ENCODE results near the gene MIF4GD. TPM values are rescaled to one million over a fixed set of nuclear protein-coding genes. Genes with fewer than 3 reads are reported as not detected.

MIF4GD gene
- total RNA-seq, 4 donors from 2014 or later, result 24.2 to 44.1 (median 30.6) TPM

DNA sequence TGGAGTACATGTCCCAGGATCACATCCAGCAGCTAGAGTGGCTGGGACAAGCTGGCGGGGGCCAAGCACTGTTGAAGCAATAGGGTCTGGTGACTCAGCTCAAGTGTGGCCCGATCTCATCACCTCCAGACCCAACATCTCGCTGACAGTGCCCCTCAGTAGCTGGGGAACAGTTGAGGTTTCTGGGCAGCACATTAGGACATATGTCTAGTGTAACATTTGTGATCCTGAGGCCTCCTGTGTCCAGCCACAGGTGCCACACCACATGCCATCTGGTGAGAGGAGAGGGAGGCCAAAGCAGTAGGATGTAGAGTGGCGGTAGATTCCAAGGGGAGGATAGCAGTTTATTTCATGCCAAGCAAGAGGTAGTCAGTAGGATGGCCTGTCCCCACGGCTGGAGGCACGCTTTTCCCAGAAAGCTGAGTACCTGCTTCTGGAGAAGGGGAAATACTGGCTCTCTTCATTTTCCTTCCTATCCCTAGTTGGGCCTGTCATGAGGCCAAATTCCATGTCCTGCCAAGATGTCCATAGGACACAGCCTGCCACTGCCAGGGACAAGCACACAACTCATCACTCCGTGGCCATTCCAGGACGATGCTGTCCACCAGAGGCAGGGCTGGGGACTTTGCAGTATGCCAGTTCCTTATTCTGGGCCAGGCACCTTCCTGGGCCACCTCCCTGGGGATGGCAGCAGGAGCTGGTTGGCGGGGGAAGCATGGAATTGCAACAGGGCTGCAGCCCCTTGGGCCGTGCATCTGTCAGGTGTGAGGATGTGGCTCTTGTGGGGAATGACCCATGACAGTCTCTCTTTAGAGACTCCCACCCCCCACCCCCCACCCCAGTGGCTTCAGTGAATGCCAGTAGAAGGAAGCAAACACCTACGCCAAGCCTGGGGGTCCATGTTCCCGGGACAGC lies 33.7 kb downstream of the MIF4GD start:
- no peak for DNase-seq (ENCODE audit: low spot score in 2 of 2)

GRCh38 chr17:75232786-75233185 lies 38.2 kb downstream of the MIF4GD start:
- no peaks in the 10 kb centered on the region for H3K27me3 ChIP-seq
- 89% methylated on average over 12 of the region's 13 CpGs for WGBS
- TF ChIP-seq EP300 (IDR thresholded peaks at IDR 0.05), result no peak
- TF ChIP-seq, protein P1, sequence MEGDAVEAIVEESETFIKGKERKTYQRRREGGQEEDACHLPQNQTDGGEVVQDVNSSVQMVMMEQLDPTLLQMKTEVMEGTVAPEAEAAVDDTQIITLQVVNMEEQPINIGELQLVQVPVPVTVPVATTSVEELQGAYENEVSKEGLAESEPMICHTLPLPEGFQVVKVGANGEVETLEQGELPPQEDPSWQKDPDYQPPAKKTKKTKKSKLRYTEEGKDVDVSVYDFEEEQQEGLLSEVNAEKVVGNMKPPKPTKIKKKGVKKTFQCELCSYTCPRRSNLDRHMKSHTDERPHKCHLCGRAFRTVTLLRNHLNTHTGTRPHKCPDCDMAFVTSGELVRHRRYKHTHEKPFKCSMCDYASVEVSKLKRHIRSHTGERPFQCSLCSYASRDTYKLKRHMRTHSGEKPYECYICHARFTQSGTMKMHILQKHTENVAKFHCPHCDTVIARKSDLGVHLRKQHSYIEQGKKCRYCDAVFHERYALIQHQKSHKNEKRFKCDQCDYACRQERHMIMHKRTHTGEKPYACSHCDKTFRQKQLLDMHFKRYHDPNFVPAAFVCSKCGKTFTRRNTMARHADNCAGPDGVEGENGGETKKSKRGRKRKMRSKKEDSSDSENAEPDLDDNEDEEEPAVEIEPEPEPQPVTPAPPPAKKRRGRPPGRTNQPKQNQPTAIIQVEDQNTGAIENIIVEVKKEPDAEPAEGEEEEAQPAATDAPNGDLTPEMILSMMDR (IDR thresholded peaks at IDR 0.05), result no peak
- TF ChIP-seq POLR2AphosphoS5 (IDR thresholded peaks at IDR 0.05), result no peak
- no peak for TF ChIP-seq POLR2A (IDR thresholded peaks at IDR 0.05)
- H3K36me3 ChIP-seq, result peaks cover 88% of the 10 kb centered on the region
- no peak overlapping the region for H3K4me3 ChIP-seq
- H3K27ac ChIP-seq, result no peak overlapping the region
- no peaks in the 10 kb centered on the region for H3K4me1 ChIP-seq
- no peaks in the 10 kb centered on the region for H3K9me3 ChIP-seq
- DNase-seq (ENCODE audit: low spot score in 2 of 2), result no peak

More for the DNA sequence above, 33.7 kb downstream of the MIF4GD start:
- no peaks in the 10 kb centered on the region for H3K9me3 ChIP-seq
- peaks cover 94% of the 10 kb centered on the region for H3K36me3 ChIP-seq
- TF ChIP-seq POLR2A (IDR thresholded peaks at IDR 0.05), result no peak
- no peak for TF ChIP-seq POLR2AphosphoS5 (IDR thresholded peaks at IDR 0.05)
- TF ChIP-seq, protein P1 (IDR thresholded peaks at IDR 0.05), result no peak
- no peak for TF ChIP-seq EP300 (IDR thresholded peaks at IDR 0.05)
- H3K4me3 ChIP-seq, result no peak overlapping the region
- no peaks in the 10 kb centered on the region for H3K27me3 ChIP-seq
- WGBS, result 68% methylated on average over 4 of the region's 12 CpGs
- H3K27ac ChIP-seq, result no peak overlapping the region
- H3K4me1 ChIP-seq, result peaks cover 22% of the 10 kb centered on the region

- Histone ChIP-seq H3K27me3 (no peaks in the 10 kb centered on the region), H3K9me3 (no peaks in the 10 kb centered on the region), H3K36me3 (peaks cover 81% of the 10 kb centered on the region), H3K4me1 (no peaks in the 10 kb centered on the region), H3K27ac (no peak overlapping the region), H3K4me3 (no peak overlapping the region)
- no peak for DNase-seq (ENCODE audit: low spot score in 2 of 2)
- 93% methylated on average over 17 of the region's 18 CpGs for WGBS
- TF ChIP-seq POLR2A (IDR thresholded peaks at IDR 0.05) (no peak), EP300 (IDR thresholded peaks at IDR 0.05) (no peak)
- TF ChIP-seq, protein P1 (IDR thresholded peaks at IDR 0.05), result no peak
Observed at GRCh38 chr17:75231741-75232464, 39.1 kb downstream of the MIF4GD start.

- Histone ChIP-seq H3K9me3 (no peaks in the 10 kb centered on the region), H3K4me1 (no peaks in the 10 kb centered on the region), H3K27me3 (no peaks in the 10 kb centered on the region), H3K27ac (no peak overlapping the region), H3K36me3 (peaks cover 82% of the 10 kb centered on the region), H3K4me3 (no peak overlapping the region)
- DNase-seq (ENCODE audit: low spot score in 2 of 2), result no peak
- TF ChIP-seq, protein P1 (IDR thresholded peaks at IDR 0.05), result no peak
- TF ChIP-seq POLR2A (IDR thresholded peaks at IDR 0.05) (no peak), POLR2AphosphoS5 (IDR thresholded peaks at IDR 0.05) (no peak), EP300 (IDR thresholded peaks at IDR 0.05) (no peak)
- 89% methylated on average over 8 of the region's 8 CpGs for WGBS
Observed at GRCh38 chr17:75231071-75231470, 40.0 kb downstream of the MIF4GD start.

DNA sequence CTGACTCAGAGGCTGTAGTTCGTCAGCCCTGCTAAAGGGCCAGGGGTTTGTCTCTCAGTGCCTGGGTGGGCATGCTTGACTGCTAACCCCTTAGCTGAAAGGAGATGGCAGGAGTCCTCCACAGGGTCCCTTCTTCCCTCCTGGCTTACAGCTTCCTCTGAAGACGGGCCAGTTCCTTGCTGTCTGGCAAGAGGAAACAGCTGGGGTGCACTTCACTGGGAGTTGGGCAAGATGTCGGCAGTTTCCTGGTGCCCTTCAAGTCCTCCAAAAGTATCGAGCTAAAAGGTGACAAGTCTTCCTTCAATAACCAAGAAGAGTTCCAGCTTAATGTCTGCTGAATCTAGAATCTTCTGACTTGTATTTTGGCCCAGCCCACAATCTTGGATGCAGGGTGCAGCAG lies 42.2 kb downstream of the MIF4GD start:
- H3K4me1 ChIP-seq, result no peaks in the 10 kb centered on the region
- 83% methylated on average over 4 of the region's 4 CpGs for WGBS
- no peak for DNase-seq (ENCODE audit: low spot score in 2 of 2)
- H3K36me3 ChIP-seq, result peaks cover 81% of the 10 kb centered on the region
- H3K27ac ChIP-seq, result peak overlapping the region; percentile 22
- TF ChIP-seq, protein P1 (IDR thresholded peaks at IDR 0.05), result no peak
- TF ChIP-seq POLR2A (IDR thresholded peaks at IDR 0.05) (no peak), EP300 (IDR thresholded peaks at IDR 0.05) (no peak), POLR2AphosphoS5 (IDR thresholded peaks at IDR 0.05) (no peak)
- no peak overlapping the region for H3K4me3 ChIP-seq
- no peaks in the 10 kb centered on the region for H3K9me3 ChIP-seq
- no peaks in the 10 kb centered on the region for H3K27me3 ChIP-seq
